ACHN (cell line): Measurements from ENCODE around the gene ANO1.
"Not testable (repeated sequence)": the region's sequence is repeated elsewhere in the genome, so short reads cannot be mapped to it uniquely, and the experiment has no call there.

Experiments used
- DNase-seq: peaks from one replicate; pipeline ENCODE4 v3.0.0-alpha.2; 2015
- in situ Hi-C: cut with HindIII; loops from 2 replicates; pipeline ENCODE4 v1.10.0; 2017; ENCODE audit warnings: low sequenced_read_pairs, low pct_ligation_motif_present, low pct_unique_long_range_greater_than_20kb

ANO1 gene

GRCh38 chr11:70189622-70190021 lies 111.5 kb downstream of the ANO1 start:
- DNase-seq = no peak
- in situ Hi-C loops = no loop called here

GRCh38 chr11:70191495-70192140 lies 113.5 kb downstream of the ANO1 start:
- DNase-seq = peak; percentile 34
- in situ Hi-C loops = no loop called here

GRCh38 chr11:70192666-70193410 lies 114.7 kb downstream of the ANO1 start:
- in situ Hi-C loops = no loop called here

GRCh38 chr11:70193411-70194292 lies 115.5 kb downstream of the ANO1 start:
- in situ Hi-C loops = no loop called here
- no peak for DNase-seq

More at GRCh38 chr11:70192666-70193410, 114.7 kb downstream of the ANO1 start:
- DNase-seq = no peak

- in situ Hi-C loops = no loop called here
- DNase-seq = no peak
These were observed 117.0 kb downstream of the ANO1 start for GRCh38 chr11:70194792-70195791.

- no peak for DNase-seq
- in situ Hi-C loops = no loop called here
These were observed 122.2 kb downstream of the ANO1 start for GRCh38 chr11:70200212-70200844.

- in situ Hi-C loops, DNase-seq: not testable (repeated sequence)
These were observed 122.9 kb downstream of the ANO1 start for GRCh38 chr11:70201047-70201446.

- in situ Hi-C loops = no loop called here
- no peak for DNase-seq
These were observed 124.1 kb downstream of the ANO1 start for GRCh38 chr11:70201882-70202861.

GRCh38 chr11:70202920-70203750 lies 125.0 kb downstream of the ANO1 start, which contains the start of gene FADD:
FADD (plus strand) TSS chr11:70203296; CDS start chr11:70203460, 164 bp downstream.
- in situ Hi-C loops = no loop called here
- DNase-seq = peak; percentile 94

GRCh38 chr11:70203751-70204465 lies 125.8 kb downstream of the ANO1 start:
- in situ Hi-C loops = no loop called here
- DNase-seq = peak; percentile 84

GRCh38 chr11:70204466-70204799 lies 126.3 kb downstream of the ANO1 start:
- in situ Hi-C loops = no loop called here

GRCh38 chr11:70205049-70205725 lies 127.1 kb downstream of the ANO1 start:
- no peak for DNase-seq
- in situ Hi-C loops = no loop called here

More at GRCh38 chr11:70204466-70204799, 126.3 kb downstream of the ANO1 start:
- no peak for DNase-seq

- in situ Hi-C loops = no loop called here
- DNase-seq = no peak
These were observed 127.6 kb downstream of the ANO1 start for GRCh38 chr11:70205766-70206165.

- in situ Hi-C loops = no loop called here
- DNase-seq = no peak
These were observed 128.3 kb downstream of the ANO1 start for GRCh38 chr11:70206226-70206981.
